Liver (tissue), 9 donors: Measurements from ENCODE around the gene POP4. TPM values are rescaled to one million over a fixed set of nuclear protein-coding genes. Genes with fewer than 3 reads are reported as not detected.

Experiments used
- DNase-seq: peaks from one replicate; pipeline ENCODE4 v3.0.0-alpha.2; 2017; ENCODE audit warnings: low spot score
- H3K27ac ChIP-seq, 2 donors: one replicate each; pipeline ENCODE4 v1.7.0; 2013; ENCODE audit warnings: inconsistent platforms in 2 of 2, low read length in 2 of 2, control low read depth in 1 of 2, low read depth in 1 of 2, mild to moderate bottlenecking in 1 of 2
- H3K27me3 ChIP-seq, 4 donors: one replicate each; pipeline versions ENCODE4 v1.6.1 to v1.7.0; 2013; ENCODE audit warnings: low read length in 3 of 4, inconsistent platforms in 1 of 4, mild to moderate bottlenecking in 1 of 4, moderate library complexity in 1 of 4; ENCODE audit not compliant: control insufficient read depth in 4 of 4, insufficient read depth in 4 of 4
- H3K36me3 ChIP-seq, 4 donors: one replicate each; pipeline versions ENCODE4 v1.6.1 to v1.7.0; 2013; ENCODE audit warnings: low read length in 3 of 4, mild to moderate bottlenecking in 3 of 4, low read depth in 1 of 4, moderate library complexity in 1 of 4; ENCODE audit not compliant: control insufficient read depth in 4 of 4, insufficient read depth in 3 of 4
- H3K4me1 ChIP-seq, 4 donors: one replicate each; pipeline versions ENCODE4 v1.6.1 to v1.7.0; 2013; ENCODE audit warnings: low read length in 3 of 4, mild to moderate bottlenecking in 3 of 4, moderate library complexity in 1 of 4; ENCODE audit not compliant: control insufficient read depth in 4 of 4, insufficient read depth in 4 of 4
- H3K4me3 ChIP-seq, 3 donors: one replicate each; pipeline versions ENCODE4 v1.6.1 to v1.7.0; 2013; ENCODE audit warnings: low read length in 3 of 3, control low read depth in 1 of 3, low read depth in 1 of 3, mild to moderate bottlenecking in 1 of 3
- H3K9ac ChIP-seq, 2 donors: one replicate each; pipeline ENCODE4 v1.7.0; 2013; ENCODE audit warnings: low read length in 2 of 2, mild to moderate bottlenecking in 2 of 2, moderate library complexity in 2 of 2, control low read depth in 1 of 2, low read depth in 1 of 2
- H3K9me3 ChIP-seq, 4 donors: one replicate each; pipeline versions ENCODE4 v1.6.1 to v1.7.0; 2013; ENCODE audit warnings: low read length in 3 of 4; ENCODE audit not compliant: control insufficient read depth in 4 of 4
- CTCF ChIP-seq: fragments of 150-350 bp; IDR thresholded peaks from 2 replicates; pipeline ENCODE4 v1.5.1; 2017; ENCODE audit warnings: improper control_type of control experiment, low read depth, low read length; ENCODE audit not compliant: missing input control
- EGR1 ChIP-seq, 2 donors: IDR thresholded peaks; 2 replicates each; pipeline ENCODE4 v1.6.1; 2016 to 2018; ENCODE audit warnings: antibody characterized with exemption in 2 of 2, low read depth in 2 of 2
- FOXA1 ChIP-seq: IDR thresholded peaks from 2 replicates; pipeline ENCODE4 v1.6.1; 2016; ENCODE audit warnings: antibody characterized with exemption
- FOXA2 ChIP-seq: IDR thresholded peaks from 2 replicates; pipeline ENCODE4 v1.6.1; 2016; ENCODE audit warnings: antibody characterized with exemption
- HNF4A ChIP-seq, 2 donors: conservative IDR thresholded peaks; 2 replicates each; pipeline ENCODE4 v1.6.1; 2016; ENCODE audit warnings: antibody characterized with exemption in 2 of 2, mild to moderate bottlenecking in 2 of 2
- HNF4G ChIP-seq: IDR thresholded peaks from 2 replicates; pipeline ENCODE4 v1.6.1; 2016; ENCODE audit warnings: antibody characterized with exemption
- JUND ChIP-seq, 2 donors: IDR thresholded peaks; 2 replicates each; pipeline ENCODE4 v1.6.1; 2016; ENCODE audit warnings: antibody characterized with exemption in 2 of 2
- MAX ChIP-seq: IDR thresholded peaks from 2 replicates; pipeline ENCODE4 v1.6.1; 2016; ENCODE audit warnings: antibody characterized with exemption
- NR2F2 ChIP-seq: IDR thresholded peaks from 2 replicates; pipeline ENCODE4 v1.6.1; 2016; ENCODE audit warnings: antibody characterized with exemption
- RAD21 ChIP-seq, 2 donors: IDR thresholded peaks; 2 replicates each; pipeline ENCODE4 v1.6.1; 2016; ENCODE audit warnings: antibody characterized with exemption in 2 of 2, mild to moderate bottlenecking in 2 of 2
- REST ChIP-seq: IDR thresholded peaks from 2 replicates; pipeline ENCODE4 v1.6.1; 2016; ENCODE audit warnings: antibody characterized with exemption, mild to moderate bottlenecking
- RXRA ChIP-seq, 2 donors: IDR thresholded peaks; 2 replicates each; pipeline ENCODE4 v1.6.1; 2017 to 2018; ENCODE audit warnings: antibody characterized with exemption in 2 of 2, mild to moderate bottlenecking in 1 of 2
- SP1 ChIP-seq: IDR thresholded peaks from 2 replicates; pipeline ENCODE4 v1.6.1; 2018; ENCODE audit warnings: antibody characterized with exemption, mild to moderate bottlenecking
- TAF1 ChIP-seq: conservative IDR thresholded peaks from 2 replicates; pipeline ENCODE4 v1.6.1; 2016; ENCODE audit warnings: antibody characterized with exemption, mild to moderate bottlenecking
- YY1 ChIP-seq: IDR thresholded peaks from 2 replicates; pipeline ENCODE4 v1.6.1; 2016; ENCODE audit warnings: antibody characterized with exemption, mild to moderate bottlenecking
- WGBS: extraction: QIAGEN DNeasy Blood & Tissue Kit; methylation state at CpG from one replicate; pipeline ENCODE4 v1.1.7; 2013; 5-methylcytosine and 5-hydroxymethylcytosine counted together
- polyA plus RNA-seq, 2 donors: library from polyadenylated mRNA; stranded (reverse) in 1 of 2; unstranded in 1 of 2; fragments of 200-250 nt in 1 of 2; fragments of >200 nt in 1 of 2; fragmentation: Nextera tagmentation in 1 of 2; extraction: Ambion mirVana in 1 of 2; gene quantifications; one replicate each; pipeline versions ENCODE4 v1.2.1 to v1.2.3, GENCODE V29; 2013 to 2015
- total RNA-seq, 2 donors: library from RNA; depleted of rRNA; stranded (reverse); fragments of >200 nt; gene quantifications; one replicate each; pipeline ENCODE4 v1.2.3, GENCODE V29; 2014
- donor health status: healthy.
- donor health status: healthy.
- donor health status: healthy.
- donor health status: healthy.
- donor health status: healthy.

Gene POP4
- total and polyA plus RNA-seq, 4 donors = 33.7 to 61.6 (median 38.9) TPM

- H3K4me1 ChIP-seq = peaks cover 21 to 52% (median 27%) of the 10 kb centered on the region in 4 donors
- peak overlapping the region in 2 of 3 donors; percentile 65 to 86 for H3K4me3 ChIP-seq
- DNase-seq = no peak
- H3K9ac ChIP-seq = no peak overlapping the region
- no peaks in the 10 kb centered on the region for H3K36me3 ChIP-seq
- H3K27ac ChIP-seq = peak overlapping the region; percentile 71 to 76
- no peaks in the 10 kb centered on the region for H3K9me3 ChIP-seq
- H3K27me3 ChIP-seq = no peaks in the 10 kb centered on the region
- TF ChIP-seq HNF4G (no peak), SP1 (no peak), FOXA2 (no peak), RAD21 (IDR thresholded peaks at IDR 0.05) (peak; percentile 8 to 41), REST (peak; percentile 8), YY1 (no peak), RXRA (IDR thresholded peaks at IDR 0.05) (no peak), FOXA1 (no peak)
- WGBS = 22% methylated on average over 22 of the region's 22 CpGs
Measured at GRCh38 chr19:29664753-29665214, 58.7 kb downstream of the POP4 start.

GRCh38 chr19:29665215-29665825, 59.2 kb downstream of the POP4 start, which contains the start of gene PLEKHF1:
Gene PLEKHF1, plus strand, starts transcription at chr19:29665461. Its CDS starts 8,379 bp downstream, at chr19:29673840.
- peak within 1 kb of the TSS; percentile 61 to 90 for H3K9ac ChIP-seq
- H3K9me3 ChIP-seq = no peaks in the 10 kb centered on the region
- under 1% methylated on average over 75 of the region's 75 CpGs for whole genome bisulfite sequencing
- H3K27ac ChIP-seq = peak within 1 kb of the TSS; percentile 71 to 76
- TF ChIP-seq HNF4A (conservative IDR thresholded peaks at IDR 0.05) (no peak), RAD21 (IDR thresholded peaks at IDR 0.05) (peak in 1 of 2 donors; percentile 3), JUND (IDR thresholded peaks at IDR 0.05) (no peak), NR2F2 (peak; percentile 27)
- H3K4me3 ChIP-seq = peak within 1 kb of the TSS; percentile 76 to 90 (median 86)
- H3K27me3 ChIP-seq = no peaks in the 10 kb centered on the region
- H3K4me1 ChIP-seq = peaks cover 21 to 52% (median 27%) of the 10 kb centered on the region in 4 donors
- no peaks in the 10 kb centered on the region for H3K36me3 ChIP-seq
- peak; percentile 91 for DNase-seq

GRCh38 chr19:29665826-29666577, 59.9 kb downstream of the POP4 start:
- H3K27me3 ChIP-seq = no peaks in the 10 kb centered on the region
- H3K9me3 ChIP-seq = no peaks in the 10 kb centered on the region
- H3K9ac ChIP-seq = peak overlapping the region; percentile 61 to 90
- H3K36me3 ChIP-seq = no peaks in the 10 kb centered on the region
- TF ChIP-seq REST (no peak), JUND (IDR thresholded peaks at IDR 0.05) (no peak), HNF4A (conservative IDR thresholded peaks at IDR 0.05) (no peak), RXRA (IDR thresholded peaks at IDR 0.05) (peak in 1 of 2 donors; percentile 48), CTCF (no peak), MAX (no peak), YY1 (no peak), TAF1 (no peak), EGR1 (IDR thresholded peaks at IDR 0.05; ENCODE audit: low read depth in 2 of 2) (no peak), SP1 (peak; percentile 47), FOXA1 (no peak), FOXA2 (no peak)
- H3K4me3 ChIP-seq = peak overlapping the region; percentile 76 to 90 (median 86)
- H3K27ac ChIP-seq = peak overlapping the region; percentile 71 to 76
- DNase-seq = no peak
- H3K4me1 ChIP-seq = peaks cover 24 to 52% (median 29%) of the 10 kb centered on the region in 4 donors
- 3% methylated on average over 30 of the region's 30 CpGs for WGBS
